Left ventricle myocardium inferior (tissue), 1 donor: ENCODE results near the gene HOXB5. TPM values are rescaled to one million over a fixed set of nuclear protein-coding genes. Genes with fewer than 3 reads are reported as not detected.

Experiments used
- DNase-seq: peaks from one replicate; pipeline ENCODE4 v3.0.0-alpha.2; 2020
- H3K27ac ChIP-seq: fragments of 200-600 bp; replicated peaks from 2 replicates; pipeline ENCODE4 v1.8.0; 2021
- H3K27me3 ChIP-seq: fragments of 200-600 bp; 2 replicates; pipeline ENCODE4 v1.8.0; 2021; ENCODE audit warnings: low read depth
- H3K36me3 ChIP-seq: fragments of 200-600 bp; 2 replicates; pipeline ENCODE4 v1.8.0; 2021
- H3K4me1 ChIP-seq: fragments of 200-600 bp; 2 replicates; pipeline ENCODE4 v1.8.0; 2021
- H3K4me3 ChIP-seq: fragments of 200-600 bp; 2 replicates; pipeline ENCODE4 v1.8.0; 2021; ENCODE audit warnings: mild to moderate bottlenecking, moderate library complexity
- H3K9me3 ChIP-seq: fragments of 200-600 bp; replicated peaks from 2 replicates; pipeline ENCODE4 v1.8.0; 2021
- intact Hi-C: fragments of 100-400 bp; cut with micrococcal nuclease; formaldehyde crosslinking; loops from one replicate; pipeline ENCODE4 v1.11.0; 2022
- total RNA-seq: library from RNA; stranded (reverse); fragmentation: NEBNext Ultra II Directional; extraction: Animal tissue kit (Norgen Biotek cat#: 25700); gene quantifications from one replicate; pipeline ENCODE4 v1.2.1, GENCODE V29; 2021
- TF ChIP-seq, protein P1 (sequence below): fragments of 200-600 bp; IDR thresholded peaks from 2 replicates; pipeline ENCODE4 v1.8.0; 2021; ENCODE audit warnings: antibody characterized with exemption, mild to moderate bottlenecking, borderline replicate concordance
- donor health status: DM: no; HTN: yes; CAD: no; lungs with severe emphysema.

Gene HOXB5
- total RNA-seq, 1 donor from 2014 or later: not detected

- Histone ChIP-seq H3K4me1 (peaks cover 26% of the 10 kb centered on the region), H3K9me3 (no peaks in the 10 kb centered on the region), H3K27me3 (peaks cover 100% of the 10 kb centered on the region), H3K36me3 (no peaks in the 10 kb centered on the region), H3K4me3 (no peak overlapping the region), H3K27ac (no peak overlapping the region)
- intact Hi-C loops: no loop called here
- no peak for DNase-seq
- TF ChIP-seq, protein P1, sequence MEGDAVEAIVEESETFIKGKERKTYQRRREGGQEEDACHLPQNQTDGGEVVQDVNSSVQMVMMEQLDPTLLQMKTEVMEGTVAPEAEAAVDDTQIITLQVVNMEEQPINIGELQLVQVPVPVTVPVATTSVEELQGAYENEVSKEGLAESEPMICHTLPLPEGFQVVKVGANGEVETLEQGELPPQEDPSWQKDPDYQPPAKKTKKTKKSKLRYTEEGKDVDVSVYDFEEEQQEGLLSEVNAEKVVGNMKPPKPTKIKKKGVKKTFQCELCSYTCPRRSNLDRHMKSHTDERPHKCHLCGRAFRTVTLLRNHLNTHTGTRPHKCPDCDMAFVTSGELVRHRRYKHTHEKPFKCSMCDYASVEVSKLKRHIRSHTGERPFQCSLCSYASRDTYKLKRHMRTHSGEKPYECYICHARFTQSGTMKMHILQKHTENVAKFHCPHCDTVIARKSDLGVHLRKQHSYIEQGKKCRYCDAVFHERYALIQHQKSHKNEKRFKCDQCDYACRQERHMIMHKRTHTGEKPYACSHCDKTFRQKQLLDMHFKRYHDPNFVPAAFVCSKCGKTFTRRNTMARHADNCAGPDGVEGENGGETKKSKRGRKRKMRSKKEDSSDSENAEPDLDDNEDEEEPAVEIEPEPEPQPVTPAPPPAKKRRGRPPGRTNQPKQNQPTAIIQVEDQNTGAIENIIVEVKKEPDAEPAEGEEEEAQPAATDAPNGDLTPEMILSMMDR: no peak
Measured at GRCh38 chr17:48630009-48630924, 36.7 kb upstream of the HOXB5 start.

- DNase-seq: no peak
- H3K4me3 ChIP-seq: no peak overlapping the region
- no peaks in the 10 kb centered on the region for H3K36me3 ChIP-seq
- peaks cover 33% of the 10 kb centered on the region for H3K4me1 ChIP-seq
- peaks cover 100% of the 10 kb centered on the region for H3K27me3 ChIP-seq
- TF ChIP-seq, protein P1: no peak
- no peak overlapping the region for H3K27ac ChIP-seq
- intact Hi-C loops: no loop called here
- no peaks in the 10 kb centered on the region for H3K9me3 ChIP-seq
Measured at GRCh38 chr17:48629411-48629759, 35.8 kb upstream of the HOXB5 start.

DNA sequence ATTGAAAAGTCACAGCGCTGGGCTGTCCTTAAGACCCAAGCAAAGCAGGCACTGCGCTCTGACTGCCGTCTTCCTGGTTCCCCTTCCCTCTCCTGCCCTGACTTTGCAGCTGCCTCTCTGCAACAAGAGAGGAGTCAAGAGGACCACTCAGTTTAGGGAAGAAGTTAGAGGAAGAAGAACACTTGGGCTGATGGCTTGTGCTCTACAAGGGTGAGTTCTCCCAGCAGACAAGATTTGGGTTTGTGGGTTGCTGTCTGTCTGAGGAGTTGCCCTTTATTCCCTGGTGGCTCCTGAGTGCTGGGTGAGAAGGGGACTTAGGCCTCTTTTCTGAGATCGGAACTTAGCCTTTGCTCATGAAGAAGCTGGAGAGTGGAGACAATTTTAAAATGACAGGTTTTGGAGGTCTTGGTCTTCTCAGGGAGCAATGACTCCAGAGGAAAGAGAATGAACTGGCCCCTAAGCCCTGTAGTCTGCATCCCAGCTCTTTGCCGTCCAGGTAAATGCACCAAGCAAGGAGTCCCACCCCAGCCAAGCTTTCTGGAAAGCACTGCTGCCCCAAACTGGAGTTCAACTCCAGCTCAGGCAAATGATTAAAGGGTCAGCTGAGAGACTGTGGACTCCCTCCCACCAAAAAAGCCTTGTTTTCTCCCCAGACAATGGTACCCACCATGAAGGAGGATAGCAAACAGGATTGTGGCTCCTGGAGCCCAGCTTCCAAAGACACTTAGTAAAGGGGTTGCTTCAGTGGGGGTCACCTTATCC is 35.3 kb upstream of the HOXB5 start:
- intact Hi-C loops: no loop called here
- no peak overlapping the region for H3K4me3 ChIP-seq
- TF ChIP-seq, protein P1: no peak
- H3K27ac ChIP-seq: no peak overlapping the region
- H3K36me3 ChIP-seq: no peaks in the 10 kb centered on the region
- H3K4me1 ChIP-seq: peaks cover 30% of the 10 kb centered on the region
- no peak for DNase-seq
- H3K9me3 ChIP-seq: no peaks in the 10 kb centered on the region
- peaks cover 100% of the 10 kb centered on the region for H3K27me3 ChIP-seq

DNA sequence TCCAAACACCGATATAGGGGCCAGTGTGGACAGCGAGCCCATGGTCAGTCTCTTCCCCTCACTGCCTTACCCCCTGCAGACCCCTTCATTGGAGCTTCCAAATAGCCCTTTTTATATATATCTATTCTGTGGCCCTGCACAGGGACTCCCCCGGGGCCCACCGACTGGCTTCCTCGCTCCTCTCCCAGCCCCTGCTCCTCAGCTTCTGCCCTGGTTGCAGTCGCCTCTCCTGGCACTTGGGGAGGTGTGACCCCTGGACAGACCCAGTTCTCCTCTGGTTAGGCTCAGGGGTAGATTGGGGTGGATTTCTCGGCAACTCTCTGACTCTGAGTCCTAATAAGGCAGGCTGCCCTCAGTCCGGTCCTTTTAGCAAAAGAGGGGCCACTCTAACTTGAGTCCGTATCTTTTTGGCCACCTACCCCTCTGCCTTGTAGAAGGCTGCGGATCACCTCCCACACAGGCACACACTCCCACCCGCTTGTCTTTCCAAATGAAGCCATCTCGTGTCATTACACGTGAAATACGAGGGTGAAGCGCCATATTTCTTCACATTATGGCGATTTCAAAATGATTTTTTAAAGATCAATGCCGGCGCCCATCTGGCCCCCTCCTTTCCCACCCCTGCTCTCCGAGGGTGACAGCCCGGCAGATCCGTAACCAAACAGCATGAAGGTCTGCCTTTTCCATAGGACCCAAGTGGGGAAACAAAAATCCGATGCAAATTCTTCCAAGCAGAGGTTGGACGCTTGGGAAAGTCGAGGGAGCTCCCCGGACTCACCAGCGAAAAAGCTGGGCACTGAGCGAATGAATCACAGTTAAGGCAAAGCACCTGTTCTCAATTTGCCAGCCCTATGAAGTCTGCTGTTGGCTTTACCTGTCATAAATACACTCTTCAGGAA is 34.3 kb upstream of the HOXB5 start:
- intact Hi-C loops: no loop called here
- Histone ChIP-seq H3K4me1 (peaks cover 24% of the 10 kb centered on the region), H3K36me3 (no peaks in the 10 kb centered on the region), H3K4me3 (no peak overlapping the region), H3K27me3 (peaks cover 100% of the 10 kb centered on the region), H3K27ac (no peak overlapping the region), H3K9me3 (no peaks in the 10 kb centered on the region)
- TF ChIP-seq, protein P1: no peak
- no peak for DNase-seq

DNA sequence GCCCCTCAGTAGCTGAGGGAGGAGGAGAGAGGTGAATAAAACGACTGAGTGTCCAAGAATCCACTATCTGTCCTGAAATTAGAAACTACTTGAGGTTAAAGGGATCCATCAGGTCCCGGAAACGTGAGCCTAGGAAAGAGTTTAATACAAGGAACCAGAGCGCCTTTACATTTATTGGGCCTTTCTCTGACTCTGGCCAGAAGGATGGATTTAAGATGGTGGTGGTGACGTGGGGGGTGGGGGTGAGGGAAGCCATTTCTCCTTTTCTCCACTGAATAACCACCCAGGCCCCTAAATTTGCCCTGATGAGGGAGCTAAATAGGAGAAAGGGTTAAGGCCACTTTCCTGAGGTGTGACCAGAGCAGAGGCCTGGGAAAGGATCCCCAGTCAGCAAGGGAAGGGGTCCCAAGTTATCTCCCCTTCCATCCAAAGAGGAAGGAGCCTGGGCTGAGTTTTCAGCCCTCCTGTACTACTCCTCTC is 33.6 kb upstream of the HOXB5 start:
- H3K36me3 ChIP-seq: no peaks in the 10 kb centered on the region
- H3K27me3 ChIP-seq: peaks cover 100% of the 10 kb centered on the region
- TF ChIP-seq, protein P1: no peak
- no peak overlapping the region for H3K27ac ChIP-seq
- no peak for DNase-seq
- no peak overlapping the region for H3K4me3 ChIP-seq
- intact Hi-C loops: no loop called here
- H3K9me3 ChIP-seq: no peaks in the 10 kb centered on the region
- peaks cover 24% of the 10 kb centered on the region for H3K4me1 ChIP-seq
